Measurements from ENCODE around the gene FRMD4A. TPM values are rescaled to one million over a fixed set of nuclear protein-coding genes. Genes with fewer than 3 reads are reported as not detected.
A peak's percentile ranks its signal among the peaks of the same experiment; 100 is the strongest.

The FRMD4A gene
- total RNA-seq, 1 experiment from 2014 or later: 19.6 TPM

GRCh38 chr10:13690281-13690825 is 640.4 kb downstream of the FRMD4A start:
- no peak for DNase-seq
- H3K79me2 ChIP-seq (ENCODE audit: insufficient read depth, low read length): no peaks in the 10 kb centered on the region
- H4K91ac ChIP-seq (ENCODE audit: insufficient read length, low read depth, low read length): no peak overlapping the region
- no peaks in the 10 kb centered on the region; the same call in 1 of the 2 replicates for H3K4me1 ChIP-seq (ENCODE audit: insufficient read depth, low read length)
- no peak overlapping the region for H2BK15ac ChIP-seq (ENCODE audit: low read depth, low read length)
- H3K14ac ChIP-seq (ENCODE audit: insufficient read depth, low read length): no peak overlapping the region
- no peaks in the 10 kb centered on the region for H4K20me1 ChIP-seq (ENCODE audit: control insufficient read depth, insufficient read depth, insufficient read length)
- peaks cover 27 to 28% of the 10 kb centered on the region in 2 experiments for H3K4me1 Mint-ChIP-seq
- no peaks in the 10 kb centered on the region for H3K23me2 ChIP-seq (ENCODE audit: insufficient read length, low read depth, low read length, poor library complexity, severe bottlenecking)
- no peaks in the 10 kb centered on the region for H3K9me3 ChIP-seq (ENCODE audit: control insufficient read depth, low read depth, low read length)
- H3K79me1 ChIP-seq (ENCODE audit: insufficient read depth, low read depth, low read length, poor library complexity, severe bottlenecking): no peaks in the 10 kb centered on the region
- H3K4me2 ChIP-seq (ENCODE audit: insufficient read depth, insufficient read length, low read length): no peak overlapping the region
- no peak for TF ChIP-seq CTCF (conservative IDR thresholded peaks at IDR 0.05)
- no peak overlapping the region for H2AFZ ChIP-seq (ENCODE audit: low read length)
- no CpG with 5 or more reads among the region's 10 CpGs for WGBS (ENCODE audit: extremely low coverage, insufficient read length, low lambda C conversion rate)
- H3K23ac ChIP-seq (ENCODE audit: insufficient read length, low read depth, low read length): no peak overlapping the region
- H4K8ac ChIP-seq (replicated peaks; ENCODE audit: insufficient read length, low read depth, low read length): no peak overlapping the region
- no peak overlapping the region for H3K18ac ChIP-seq (ENCODE audit: insufficient read length, low read depth, low read length)
- no peak overlapping the region for H3K56ac ChIP-seq (ENCODE audit: insufficient read length, low read depth, low read length)
- no peak overlapping the region for H2BK5ac ChIP-seq (ENCODE audit: insufficient read length, low read length)
- H4K5ac ChIP-seq (ENCODE audit: insufficient read length, low read depth, low read length): no peak overlapping the region
- H2BK12ac ChIP-seq (ENCODE audit: insufficient read length, low read depth, low read length): no peak overlapping the region
- peaks cover 24 to 35% (median 25%) of the 10 kb centered on the region in 3 experiments; a peak in 6 of 7 replicates for H3K36me3 Mint-ChIP-seq (ENCODE audit: insufficient read depth in 1 of 3, low read depth in 3 of 3)
- no peak overlapping the region for H3T11ph ChIP-seq (ENCODE audit: low read length)
- no peaks in the 10 kb centered on the region for H3K9me3 Mint-ChIP-seq
- H3K27me3 Mint-ChIP-seq (ENCODE audit: low read depth): no peaks in the 10 kb centered on the region
- no peaks in the 10 kb centered on the region for H3K27me3 ChIP-seq (ENCODE audit: insufficient read depth, low read length)
- H3K27ac ChIP-seq (ENCODE audit: insufficient read length, low read depth, low read length): no peak overlapping the region
- no peak overlapping the region for H3K4me3 Mint-ChIP-seq
- no peak overlapping the region for H2BK20ac ChIP-seq (ENCODE audit: low read depth, low read length, poor library complexity, severe bottlenecking)
- no peak overlapping the region for H2BK120ac ChIP-seq (ENCODE audit: low read depth, low read length, poor library complexity, severe bottlenecking)
- no peak overlapping the region for H3K9ac ChIP-seq (ENCODE audit: extremely low read depth, insufficient read length, low read length)
- peak overlapping the region; percentile 68 to 93 (median 87); a peak in 4 of 7 replicates for H3K27ac Mint-ChIP-seq
- H2AK5ac ChIP-seq (ENCODE audit: insufficient read length, low read length): no peak overlapping the region
- H3K4ac ChIP-seq (ENCODE audit: low read depth, low read length): no peak overlapping the region

Data from H9 (cell line).